Middle frontal gyrus (tissue), 1 donor: Measurements from ENCODE around the gene SIK3.

ENCODE experiments used
- DNase-seq: peaks from one replicate; pipeline ENCODE4 v3.0.0-alpha.2; 2015; ENCODE audit warnings: low spot score; ENCODE audit errors: extremely low spot score

The SIK3 gene

GRCh38 chr11:117010808-117011540 lies 87.3 kb downstream of the SIK3 start:
- DNase-seq, result no peak

DNA sequence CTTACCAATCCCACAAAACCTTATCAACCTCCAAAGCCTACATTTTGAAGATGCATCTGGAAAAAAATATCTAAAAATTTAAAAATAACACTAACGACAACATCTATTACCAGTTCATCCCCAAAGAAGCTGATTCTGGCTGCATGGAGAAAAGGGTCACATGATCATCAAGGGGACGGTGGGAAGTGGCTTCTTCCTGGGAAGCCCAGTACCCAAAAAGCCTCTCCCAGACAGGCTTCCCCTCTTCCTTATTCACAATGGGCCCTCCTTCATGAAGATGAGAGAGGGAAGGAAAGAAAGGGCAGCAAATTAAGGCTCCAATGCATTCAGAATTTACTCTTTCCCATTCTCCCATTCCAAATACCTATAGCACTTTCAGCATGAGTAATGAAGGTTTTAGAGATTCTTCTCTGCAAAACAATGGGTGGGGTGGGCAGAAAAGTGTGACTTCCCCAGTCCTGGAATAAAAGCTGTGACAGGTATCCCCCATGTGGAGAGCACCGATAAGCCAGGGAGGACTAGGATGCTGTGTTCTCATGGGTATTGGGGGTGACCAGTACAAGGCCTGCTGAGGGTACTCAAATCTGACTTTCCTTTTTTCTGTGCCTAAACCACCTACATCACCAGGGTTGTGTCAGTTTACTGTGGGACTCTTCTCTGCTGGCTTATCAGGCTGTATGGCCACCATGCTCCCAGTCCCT lies 88.2 kb downstream of the SIK3 start:
- DNase-seq, result no peak

DNA sequence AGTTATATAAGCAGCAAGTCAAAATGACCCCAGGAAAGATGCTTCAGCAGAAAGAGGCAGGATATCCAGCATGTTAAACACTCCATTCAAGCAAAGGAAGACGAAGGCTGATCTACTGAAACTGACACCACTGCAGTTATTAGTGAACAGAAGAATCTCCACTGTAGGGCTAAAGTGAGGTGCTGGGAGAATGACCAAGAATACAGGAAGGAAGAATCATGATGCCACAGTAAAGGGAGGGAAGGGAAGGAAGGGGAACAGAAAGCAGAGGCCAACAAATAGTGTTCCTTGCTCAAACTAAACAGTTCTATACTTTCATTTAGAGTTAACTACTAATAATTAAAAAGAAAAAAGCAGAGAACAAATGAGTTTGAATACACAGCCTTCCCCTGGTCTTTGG lies 92.5 kb downstream of the SIK3 start:
- DNase-seq, result no peak

- DNase-seq, result no peak
These were observed 95.5 kb downstream of the SIK3 start for GRCh38 chr11:117002639-117003299.

DNA sequence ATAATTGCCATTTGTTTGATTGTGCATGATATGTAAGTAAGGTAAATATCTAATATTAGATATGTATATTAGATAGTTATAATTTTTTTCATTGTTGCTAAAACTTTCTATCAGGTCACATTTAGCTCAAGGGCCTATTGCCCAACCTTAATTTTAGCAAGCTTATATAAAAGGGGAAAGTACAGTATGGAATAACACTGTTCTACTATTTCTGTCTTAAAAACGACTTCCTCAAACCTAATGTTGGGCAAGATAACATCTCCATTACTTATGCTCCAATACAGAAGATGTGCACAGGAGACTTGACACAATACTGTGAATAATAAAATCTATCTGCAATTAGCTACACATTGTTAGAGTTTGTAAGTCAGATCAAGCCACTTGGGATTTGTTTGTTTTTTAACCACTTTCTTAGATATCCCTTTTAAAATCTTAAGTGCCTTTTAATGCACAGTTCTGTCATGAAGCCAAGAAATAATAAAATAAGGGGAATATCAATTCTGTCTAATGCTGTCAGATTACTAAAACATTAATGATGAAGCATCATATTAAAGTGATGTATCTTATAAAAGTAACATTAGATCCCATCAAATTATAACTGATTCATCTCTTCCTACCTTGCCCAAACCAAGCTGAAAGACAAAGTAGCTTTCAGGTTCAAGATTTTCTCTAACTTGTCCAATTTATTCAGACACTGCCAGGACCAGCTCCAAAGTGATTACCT lies 98.1 kb downstream of the SIK3 start:
- DNase-seq, result no peak

DNA sequence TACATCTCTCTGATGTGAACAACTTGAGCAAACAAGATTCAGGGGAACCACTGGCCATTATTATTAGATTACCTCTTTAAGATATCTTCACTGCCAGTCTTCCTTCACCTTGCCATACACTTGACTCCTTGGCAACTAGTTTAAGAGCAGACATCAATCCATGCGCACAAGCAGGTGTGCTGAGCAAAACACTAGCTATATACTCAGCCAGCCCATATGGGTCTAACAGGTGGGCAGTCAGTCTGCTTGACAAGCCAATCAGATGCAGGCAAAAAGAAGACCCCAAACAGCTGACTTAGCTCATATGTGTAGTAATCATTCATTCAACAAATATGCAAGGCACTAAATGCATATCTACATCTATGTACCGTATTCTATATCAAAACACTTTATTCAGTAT lies 101.2 kb downstream of the SIK3 start:
- no peak for DNase-seq

- no peak for DNase-seq
These were observed 104.0 kb downstream of the SIK3 start for GRCh38 chr11:116994195-116994594.

DNA sequence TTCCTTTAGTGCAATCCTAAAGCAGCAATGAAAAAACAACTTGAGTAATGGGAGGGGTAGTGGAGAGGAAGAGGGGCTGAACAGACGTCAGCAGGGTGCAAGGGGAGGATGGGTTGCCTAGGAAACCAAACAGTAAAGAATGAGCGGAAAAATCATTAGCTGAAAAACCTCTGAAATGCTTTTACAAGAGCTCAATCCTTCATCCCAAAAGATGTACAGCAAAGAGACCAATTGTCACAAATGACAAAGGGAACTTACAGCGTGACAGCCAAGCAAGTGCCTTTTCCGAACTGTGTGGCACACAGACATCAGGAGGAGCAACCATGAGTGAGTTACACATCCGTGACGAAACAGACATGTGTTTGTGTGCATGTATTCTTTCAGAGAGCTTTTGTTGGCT lies 104.6 kb downstream of the SIK3 start:
- peak; percentile 40 for DNase-seq

- DNase-seq, result no peak
These were observed 106.7 kb downstream of the SIK3 start for GRCh38 chr11:116991491-116991890.

- no peak for DNase-seq
These were observed 107.4 kb downstream of the SIK3 start for GRCh38 chr11:116990811-116991210.

DNA sequence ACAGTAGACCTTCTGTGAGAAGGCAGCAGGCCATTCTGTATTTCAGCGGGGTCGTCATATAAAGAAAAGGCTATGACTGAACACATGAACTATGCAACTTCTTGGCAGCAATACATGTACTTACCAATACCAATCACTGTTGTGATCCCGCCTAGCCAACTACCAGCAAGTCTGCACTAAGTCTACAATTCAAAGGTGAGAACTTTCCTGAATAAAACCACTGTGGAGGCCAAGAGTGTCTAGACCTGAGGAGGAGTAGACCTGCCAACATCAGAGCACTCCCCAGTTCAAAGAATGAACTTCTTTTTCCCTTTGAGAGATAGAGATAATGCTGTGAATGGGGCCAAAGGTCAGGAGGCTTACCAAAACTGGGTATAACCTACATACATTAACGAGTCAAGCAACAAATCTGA lies 108.2 kb downstream of the SIK3 start:
- DNase-seq, result no peak

- no peak for DNase-seq
These were observed 109.0 kb downstream of the SIK3 start for GRCh38 chr11:116989184-116989583.

DNA sequence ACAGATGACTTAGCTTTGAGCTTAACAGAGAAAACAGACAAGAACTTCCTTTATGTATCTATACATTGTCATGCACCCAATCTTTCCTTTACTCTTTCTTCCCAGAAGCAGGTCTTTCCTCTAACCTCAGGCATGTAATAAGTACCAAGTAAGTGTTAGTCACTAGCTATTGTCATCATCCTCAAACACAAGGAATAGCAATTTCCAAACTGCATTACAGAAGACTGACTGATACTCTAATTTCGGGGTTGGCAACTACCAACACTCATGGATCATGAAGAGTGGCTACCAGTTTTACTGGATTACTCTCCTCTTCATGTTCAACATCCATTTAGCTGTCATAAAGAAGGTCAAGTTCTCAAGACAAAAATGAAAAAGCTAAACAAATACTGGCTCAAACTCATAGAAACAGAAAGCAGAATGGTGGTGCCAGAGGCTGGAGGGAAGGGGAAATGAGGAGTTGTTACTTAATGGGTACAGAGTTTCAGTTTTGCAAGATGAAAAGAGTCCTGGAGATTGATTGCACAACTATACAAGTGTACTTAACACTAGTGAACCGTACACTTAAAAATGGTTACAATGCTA lies 111.6 kb downstream of the SIK3 start:
- no peak for DNase-seq

DNA sequence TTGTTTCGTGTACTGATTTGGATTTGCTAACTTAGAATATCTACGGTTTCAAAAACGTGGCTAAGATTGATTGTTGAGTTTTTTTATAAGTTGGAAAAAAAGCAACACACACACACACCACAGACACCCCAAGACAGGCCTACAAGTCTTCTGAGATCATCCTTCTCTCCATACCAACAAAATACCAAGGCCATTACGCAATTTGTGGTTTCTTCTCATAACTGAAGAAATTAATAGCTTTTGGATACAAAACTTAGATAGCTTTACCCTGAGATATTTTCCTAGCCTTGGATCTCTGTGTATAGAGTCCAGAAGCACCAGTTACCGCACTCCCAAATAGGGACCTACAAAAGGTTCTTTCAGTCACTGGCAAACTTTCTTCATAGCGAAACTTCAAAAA lies 113.6 kb downstream of the SIK3 start:
- no peak for DNase-seq

DNA sequence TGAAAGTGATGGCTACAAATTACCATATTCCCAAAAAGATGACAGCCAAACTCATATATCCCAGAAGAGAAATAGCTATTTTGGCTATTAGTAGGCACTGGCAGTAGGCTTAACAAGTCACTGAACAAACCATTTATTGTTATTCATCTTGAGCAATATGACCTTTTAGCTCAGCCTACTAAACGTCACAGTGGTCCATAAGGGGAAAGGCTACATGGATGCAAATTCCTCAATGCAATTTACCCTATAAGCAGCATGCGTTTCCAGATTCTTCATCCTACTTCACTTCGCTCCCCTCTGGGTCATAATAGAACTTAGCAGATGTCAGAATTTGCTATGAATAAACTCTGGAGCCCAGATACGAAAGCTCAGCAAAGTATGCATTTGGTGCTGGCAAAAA lies 114.0 kb downstream of the SIK3 start:
- no peak for DNase-seq

- DNase-seq, result no peak
These were observed 116.9 kb downstream of the SIK3 start for GRCh38 chr11:116981266-116981885.

DNA sequence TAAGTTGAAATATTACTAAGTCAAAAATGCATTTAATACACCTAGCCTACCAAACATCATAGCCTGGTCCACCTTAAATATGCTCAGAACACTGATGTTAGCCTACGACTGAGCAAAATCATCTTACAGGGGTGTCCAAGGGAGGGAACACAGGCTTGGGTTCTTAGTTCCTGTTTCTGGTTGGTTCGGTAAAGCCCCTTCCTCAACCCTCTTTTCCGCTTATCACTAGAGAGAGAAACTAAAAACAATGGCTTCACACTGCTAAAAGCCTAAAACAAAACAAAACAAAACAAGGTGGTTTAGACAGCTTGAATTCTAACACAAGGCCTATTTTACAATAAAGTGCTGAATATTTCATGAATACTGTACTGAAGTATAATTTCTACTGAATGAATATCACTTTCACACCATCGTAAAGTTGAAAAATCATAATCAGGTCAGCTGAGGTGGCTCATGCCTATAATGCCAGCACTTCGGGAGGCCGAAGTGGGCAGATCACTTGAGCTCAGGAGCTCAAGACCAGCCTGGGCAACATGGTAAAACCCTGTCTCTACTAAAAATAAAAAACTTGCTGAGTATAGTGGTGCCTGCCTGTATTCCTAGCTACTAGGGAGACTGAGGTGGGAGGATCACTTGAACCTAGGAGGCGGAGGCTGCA lies 118.0 kb downstream of the SIK3 start:
- DNase-seq, result no peak

DNA sequence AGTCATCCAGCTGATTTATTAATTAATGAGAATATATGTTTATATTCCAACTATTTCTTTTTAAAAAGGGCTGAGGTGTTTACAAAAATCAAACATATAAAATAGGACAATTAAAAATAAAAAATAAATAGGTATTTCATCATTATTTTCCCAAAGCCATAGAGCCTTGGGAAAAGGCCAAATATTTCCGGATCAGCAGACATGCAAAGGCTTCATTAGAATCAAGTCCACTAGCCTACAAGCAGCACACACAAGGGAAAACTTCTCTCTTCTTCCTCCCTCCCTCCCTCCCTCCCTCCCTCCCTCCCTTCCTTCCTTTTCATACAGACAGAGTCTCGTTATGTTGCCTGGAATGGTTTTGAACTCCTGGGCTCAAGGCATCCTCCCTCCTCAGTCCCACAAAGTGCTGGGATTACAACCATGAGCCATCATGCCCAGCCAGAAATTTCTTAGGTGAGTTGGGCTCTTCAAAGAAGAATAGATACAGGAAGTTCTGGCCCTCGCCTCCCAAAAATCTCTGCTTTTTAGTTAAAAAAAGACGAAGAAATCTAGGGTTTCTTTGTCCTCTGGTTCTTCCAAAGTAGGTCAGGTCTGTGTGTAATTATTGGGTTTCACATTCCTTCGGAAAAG lies 121.2 kb downstream of the SIK3 start:
- DNase-seq, result no peak

DNA sequence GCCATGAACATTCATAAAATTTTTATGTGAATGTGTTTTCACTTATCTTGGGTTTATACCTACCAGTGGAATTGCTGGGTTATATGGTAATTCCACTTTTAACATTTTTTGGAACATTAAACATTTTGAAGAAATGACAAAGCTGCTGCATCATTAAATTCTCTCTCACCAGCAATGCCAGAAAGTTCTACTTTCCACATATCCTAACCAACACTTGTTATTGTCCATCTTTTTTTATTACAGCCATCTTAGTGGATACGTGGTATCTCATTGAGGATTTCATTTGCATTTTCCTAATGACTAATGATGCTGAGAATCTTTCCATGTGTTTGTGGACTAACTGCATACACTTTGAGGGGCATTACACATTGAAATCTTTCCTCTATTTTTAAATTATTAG lies 122.6 kb downstream of the SIK3 start:
- DNase-seq, result no peak

DNA sequence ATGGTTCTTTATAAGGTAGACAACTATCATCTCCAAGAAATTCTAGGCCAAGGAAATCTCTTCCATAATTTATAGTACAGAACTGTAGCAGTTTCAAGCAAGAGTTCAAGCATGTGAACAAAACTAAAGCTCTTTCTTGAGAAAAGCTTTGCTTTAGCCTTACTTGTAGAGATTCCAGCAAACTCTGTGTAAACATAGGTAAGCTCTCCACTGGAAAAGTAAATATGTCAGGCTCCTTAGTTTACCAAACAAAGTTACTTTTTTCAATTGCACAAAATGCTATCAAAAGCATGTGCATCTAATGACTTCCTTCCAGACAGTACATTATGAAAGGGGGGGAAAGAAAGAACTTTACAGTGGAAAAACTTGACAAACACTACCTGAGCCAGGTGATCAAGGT lies 125.0 kb downstream of the SIK3 start:
- no peak for DNase-seq
